HepG2 (cell line): ENCODE results near the gene STYXL2. TPM values are rescaled to one million over a fixed set of nuclear protein-coding genes. Genes with fewer than 3 reads are reported as not detected.

Experiments used
- ATAC-seq: fragments of 200-7000 bp; cut with Tn5 transposase; 3 replicates; pipeline ENCODE4 v1.9.1; 2020; ENCODE audit warnings: mild to moderate bottlenecking, moderate library complexity
- BruUV-seq: library from RNA; stranded (reverse); fragments of 400-500 nt; replicated peaks from 2 replicates; lab custom pipeline; 2021; lab: Mats Ljungman, UMichigan
- CTCF ChIA-PET: fragments of 300-600 bp; formaldehyde crosslinking; extraction: SDS; loops from one replicate; lab custom pipeline; 2021; ENCODE audit warnings: low total read pairs, inconsistent platforms, low intra/inter-chr PET ratio; lab: Yijun Ruan, JAX
- POLR2A ChIA-PET: fragments of 350-600 bp; sonication (Branson Sonifier 250); formaldehyde crosslinking; loops from one replicate; lab custom pipeline; 2020; ENCODE audit warnings: antibody characterized with exemption, inconsistent platforms; lab: Yijun Ruan, JAX
- DNase-seq: peaks from one replicate; pipeline ENCODE4 v3.0.0-alpha.2; 2015; ENCODE audit warnings: low spot score
- FAIRE-seq: peaks from 3 replicates; lab custom pipeline; 2011; peaks lifted over from hg19 to GRCh38; lab: Jason Lieb, UNC
- H2AFZ ChIP-seq: one replicate; pipeline ENCODE4 v1.6.1; 2011; ENCODE audit warnings: low read length, inconsistent platforms
- H3K27ac ChIP-seq: fragments of 300-600 bp; 3 replicates; pipeline ENCODE4 v1.8.0; 2011; ENCODE audit warnings: mixed run types, mild to moderate bottlenecking, mixed read lengths, low read length, inconsistent platforms; ENCODE audit not compliant: insufficient read depth; ENCODE audit errors: extremely low read length
- H3K27me3 ChIP-seq, 2 experiments: fragments of 200-600 bp in 1 of 2; 2 replicates in 1 of 2; 3 replicates in 1 of 2; pipeline versions ENCODE4 v1.6.0 to v1.8.0; 2011; ENCODE audit warnings: low read length in 2 of 2, mild to moderate bottlenecking in 2 of 2, moderate library complexity in 2 of 2, inconsistent platforms in 1 of 2; ENCODE audit not compliant: insufficient read depth in 2 of 2, control insufficient read depth in 1 of 2
- H3K36me3 ChIP-seq, 2 experiments: fragments of 200-600 bp in 1 of 2; replicated peaks in 1 of 2; 2 replicates in 1 of 2; 3 replicates in 1 of 2; pipeline versions ENCODE4 v1.5.1 to v1.8.0; 2011; ENCODE audit warnings: low read length in 2 of 2, inconsistent platforms in 1 of 2; ENCODE audit not compliant: insufficient read depth in 2 of 2, control insufficient read depth in 1 of 2
- H3K4me1 ChIP-seq: 2 replicates; pipeline ENCODE4 v1.5.1; 2012; ENCODE audit warnings: low read length, inconsistent platforms; ENCODE audit not compliant: insufficient read depth
- H3K4me2 ChIP-seq: 2 replicates; pipeline ENCODE4 v1.6.0; 2011; ENCODE audit warnings: low read depth, low read length, inconsistent platforms
- H3K4me3 ChIP-seq, 3 experiments: fragments of 200-600 bp in 1 of 3; sonication (generic), shearing (Covaris generic) in 1 of 3; replicated peaks in 1 of 3; 2 replicates each; pipeline ENCODE4 v1.5.1; 2011 to 2016; ENCODE audit warnings: low read length in 3 of 3, inconsistent platforms in 2 of 3, low read depth in 2 of 3, mild to moderate bottlenecking in 2 of 3, control low read depth in 1 of 3, mixed read lengths in 1 of 3; ENCODE audit not compliant: insufficient read depth in 1 of 3
- H3K79me2 ChIP-seq: one replicate; pipeline ENCODE4 v1.6.1; 2011; ENCODE audit warnings: low read length, inconsistent platforms; ENCODE audit not compliant: insufficient read depth
- H3K9ac ChIP-seq: 2 replicates; pipeline ENCODE4 v1.6.0; 2011; ENCODE audit warnings: mild to moderate bottlenecking, low read depth, low read length, inconsistent platforms; ENCODE audit not compliant: insufficient read depth
- H3K9me3 ChIP-seq: 2 replicates; pipeline ENCODE4 v1.5.1; 2012; ENCODE audit warnings: mild to moderate bottlenecking, low read length
- H4K20me1 ChIP-seq: 2 replicates; pipeline ENCODE4 v1.6.0; 2011; ENCODE audit warnings: inconsistent platforms, mild to moderate bottlenecking, low read length, moderate library complexity; ENCODE audit not compliant: insufficient read depth
- CHD4 ChIP-seq: fragments of 200-600 bp; sonication (generic); IDR thresholded peaks from 2 replicates; pipeline ENCODE4 v1.7.0; 2017; ENCODE audit warnings: mild to moderate bottlenecking, low read length, borderline replicate concordance
- NKX3-1 ChIP-seq: sonication (generic); formaldehyde crosslinking; IDR thresholded peaks from 2 replicates; pipeline ENCODE4 v1.5.0; 2020; ENCODE audit warnings: missing genetic modification reagents
- NR2F2 ChIP-seq: IDR thresholded peaks from 2 replicates; pipeline ENCODE4 v1.6.1; 2012; ENCODE audit warnings: low read depth, inconsistent platforms, borderline replicate concordance
- SSRP1 ChIP-seq: IDR thresholded peaks from 2 replicates; pipeline ENCODE4 v1.6.1; 2016; ENCODE audit warnings: control low read depth
- ZNF556 ChIP-seq: sonication (generic); formaldehyde crosslinking; IDR thresholded peaks from 2 replicates; pipeline ENCODE4 v1.4.0; 2020; ENCODE audit warnings: mild to moderate bottlenecking, missing genetic modification reagents, borderline replicate concordance
- ZNF557 ChIP-seq: sonication (generic); formaldehyde crosslinking; IDR thresholded peaks from 2 replicates; pipeline ENCODE4 v1.4.0; 2020; ENCODE audit warnings: missing genetic modification reagents
- ZNF607 ChIP-seq: sonication (generic); formaldehyde crosslinking; IDR thresholded peaks from 2 replicates; pipeline ENCODE4 v1.5.1; 2020; ENCODE audit warnings: missing genetic modification reagents, mild to moderate bottlenecking, borderline replicate concordance
- WGBS: methylation state at CpG from one replicate; pipeline ENCODE4 v1.1.6; 2017; ENCODE audit warnings: low lambda C conversion rate; 5-methylcytosine and 5-hydroxymethylcytosine counted together
- in situ Hi-C: cut with HindIII; loops from 2 replicates; pipeline ENCODE4 v1.10.0; 2017; ENCODE audit warnings: low pct_unique_long_range_greater_than_20kb; ENCODE audit not compliant: extremely low pct_ligation_motif_present
- intact Hi-C: fragments of 100-400 bp; cut with micrococcal nuclease; formaldehyde crosslinking; loops from one replicate; pipeline ENCODE4 v1.10.0; 2022; ENCODE audit not compliant: unreplicated experiment
- polyA plus RNA-seq, 8 experiments: library from polyadenylated mRNA; depleted of rRNA in 3 of 8; stranded (reverse) in 7 of 8; unstranded in 1 of 8; fragments of >200 nt; fragmentation: Illumina TruSeq in 4 of 8; extraction: Trizol in 4 of 8; gene quantifications; 2 replicates each; pipeline versions ENCODE4 v1.2.1 to v1.2.3, GENCODE V29; 2011 to 2016; ENCODE audit warnings: low read depth in 4 of 8, missing spikeins in 1 of 8, mixed read lengths in 1 of 8; ENCODE audit not compliant: insufficient read depth in 1 of 8
- total RNA-seq, 5 experiments: library from RNA; depleted of rRNA; stranded (reverse); fragments of >200 nt; fragmentation: Illumina TruSeq; extraction: Trizol; gene quantifications; 2 replicates each; pipeline ENCODE4 v1.2.3, GENCODE V29; 2016; ENCODE audit warnings: low read depth in 1 of 5
- TF ChIP-seq, protein P1 (sequence below): sonication (generic); formaldehyde crosslinking; IDR thresholded peaks from 2 replicates; pipeline ENCODE4 v1.5.1; 2020; ENCODE audit warnings: missing genetic modification reagents, mild to moderate bottlenecking, borderline replicate concordance
- TF ChIP-seq, protein P2 (sequence below), 2 experiments: fragments of 450-650 bp in 1 of 2; sonication (generic) in 1 of 2; formaldehyde crosslinking; IDR thresholded peaks; 2 replicates each; pipeline versions ENCODE4 v1.5.0 to v1.8.0; 2020 to 2022; ENCODE audit warnings: mild to moderate bottlenecking in 1 of 2, missing genetic modification reagents in 1 of 2
- TF ChIP-seq, protein P3 (sequence below): sonication (generic); formaldehyde crosslinking; IDR thresholded peaks from 2 replicates; pipeline ENCODE4 v1.4.0; 2020; ENCODE audit warnings: mild to moderate bottlenecking, missing genetic modification reagents, borderline replicate concordance
- TF ChIP-seq, protein P4 (sequence below): sonication (generic); formaldehyde crosslinking; IDR thresholded peaks from 2 replicates; pipeline ENCODE4 v1.8.0; 2022; ENCODE audit warnings: mild to moderate bottlenecking, missing genetic modification reagents, borderline replicate concordance
- TF ChIP-seq, protein P5 (sequence below): sonication (generic); formaldehyde crosslinking; IDR thresholded peaks from 2 replicates; pipeline ENCODE4 v1.8.0; 2022; ENCODE audit warnings: missing genetic modification reagents, low read depth, mild to moderate bottlenecking, borderline replicate concordance

STYXL2 gene
- total and polyA plus RNA-seq, 2 of the 13 experiments (the other 11 are each of a cell fraction or from before 2014, with no cell fraction given) = not detected

DNA sequence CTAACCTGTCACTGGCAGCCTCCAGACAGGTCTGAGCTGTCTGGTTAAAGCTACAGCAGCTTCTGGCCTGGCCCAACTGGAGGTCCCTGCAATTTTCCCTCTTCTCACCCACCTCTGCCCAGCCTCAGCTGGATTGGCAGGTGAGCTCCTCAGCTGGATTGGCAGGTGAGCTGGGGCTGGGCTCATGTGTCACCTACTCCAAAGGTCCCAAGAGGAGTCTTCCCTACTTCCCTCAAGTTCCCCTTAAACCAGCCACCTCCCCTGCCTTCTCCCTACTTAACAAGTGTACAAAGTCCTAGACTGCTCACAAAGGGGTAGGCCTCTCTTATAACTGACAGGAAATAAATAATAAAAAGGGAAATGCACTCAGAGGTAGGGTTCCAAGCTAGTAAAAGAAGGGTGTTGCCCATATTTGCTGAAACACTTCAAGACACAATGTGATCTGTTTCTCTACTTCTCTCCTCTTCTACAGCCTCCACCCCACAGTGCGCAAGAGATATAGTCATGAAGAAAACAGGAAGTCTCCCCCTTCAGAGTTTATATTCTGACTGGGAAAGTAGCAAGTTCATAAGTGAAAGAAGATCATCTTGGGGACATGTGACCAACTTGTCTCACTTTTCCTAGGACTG is 3.4 kb upstream of the STYXL2 start, which contains the start of gene GPA33 (continued):
- TF ChIP-seq ZNF607 (CRISPR knock-in tag) (no peak), ZNF556 (no peak)

DNA sequence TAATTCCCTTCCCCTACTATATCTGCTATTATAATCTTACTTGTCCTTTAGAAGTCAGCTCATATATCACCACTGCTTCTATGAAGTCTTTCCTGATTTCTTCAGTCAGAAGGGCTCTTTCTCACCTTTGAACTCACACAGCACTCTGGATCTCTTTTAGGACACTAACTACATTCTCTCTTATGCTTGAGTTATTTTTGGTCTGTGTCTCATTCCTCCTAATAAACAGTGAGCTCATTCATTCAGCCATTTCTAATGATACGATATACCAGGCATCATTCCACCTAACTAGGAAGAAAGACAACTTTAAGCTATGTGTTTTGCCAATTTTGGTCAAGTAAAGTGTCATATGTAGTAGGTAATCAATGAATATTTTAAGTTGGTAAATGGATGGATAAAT is 1.2 kb upstream of the STYXL2 start:
- no peaks in the 10 kb centered on the region for H3K79me2 ChIP-seq
- no peak overlapping the region for H3K27ac ChIP-seq
- no peaks in the 10 kb centered on the region for H3K36me3 ChIP-seq
- no peak overlapping the region for H3K9ac ChIP-seq
- ChIA-PET POLR2A (no interaction called here), CTCF (no interaction called here)
- H3K27me3 ChIP-seq = peaks cover 0 to 3% of the 10 kb centered on the region in 2 experiments; a peak in 1 of 5 replicates
- no peak overlapping the region for H3K4me2 ChIP-seq
- ATAC-seq (no peak), FAIRE-seq (no peak), DNase-seq (no peak)
- H3K9me3 ChIP-seq = no peaks in the 10 kb centered on the region
- H4K20me1 ChIP-seq = no peaks in the 10 kb centered on the region
- BruUV-seq = no TSS peak
- intact Hi-C loops (no loop called here), in situ Hi-C loops (no loop called here)
- WGBS = 0% methylated on average over 1 of the region's 1 CpG
- no peaks in the 10 kb centered on the region for H3K4me1 ChIP-seq
- H3K4me3 ChIP-seq = no peak overlapping the region
- TF ChIP-seq, protein P1, sequence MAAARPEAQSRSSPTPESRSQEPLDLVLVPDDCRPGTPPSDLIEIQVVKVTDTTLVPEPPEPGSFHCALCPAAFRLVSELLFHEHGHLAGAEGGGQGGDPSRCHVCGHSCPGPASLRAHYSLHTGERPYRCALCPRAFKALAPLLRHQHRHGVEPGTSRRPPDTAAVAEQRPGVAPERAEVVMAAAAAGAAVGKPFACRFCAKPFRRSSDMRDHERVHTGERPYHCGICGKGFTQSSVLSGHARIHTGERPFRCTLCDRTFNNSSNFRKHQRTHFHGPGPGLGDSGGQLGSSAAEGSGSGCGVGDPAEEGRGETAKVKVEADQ (CRISPR knock-in tag) = no peak
- TF ChIP-seq, protein P2, sequence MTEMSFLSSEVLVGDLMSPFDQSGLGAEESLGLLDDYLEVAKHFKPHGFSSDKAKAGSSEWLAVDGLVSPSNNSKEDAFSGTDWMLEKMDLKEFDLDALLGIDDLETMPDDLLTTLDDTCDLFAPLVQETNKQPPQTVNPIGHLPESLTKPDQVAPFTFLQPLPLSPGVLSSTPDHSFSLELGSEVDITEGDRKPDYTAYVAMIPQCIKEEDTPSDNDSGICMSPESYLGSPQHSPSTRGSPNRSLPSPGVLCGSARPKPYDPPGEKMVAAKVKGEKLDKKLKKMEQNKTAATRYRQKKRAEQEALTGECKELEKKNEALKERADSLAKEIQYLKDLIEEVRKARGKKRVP (CRISPR knock-in tag; IDR thresholded peaks at IDR 0.05) = no peak
- TF ChIP-seq, protein P3, sequence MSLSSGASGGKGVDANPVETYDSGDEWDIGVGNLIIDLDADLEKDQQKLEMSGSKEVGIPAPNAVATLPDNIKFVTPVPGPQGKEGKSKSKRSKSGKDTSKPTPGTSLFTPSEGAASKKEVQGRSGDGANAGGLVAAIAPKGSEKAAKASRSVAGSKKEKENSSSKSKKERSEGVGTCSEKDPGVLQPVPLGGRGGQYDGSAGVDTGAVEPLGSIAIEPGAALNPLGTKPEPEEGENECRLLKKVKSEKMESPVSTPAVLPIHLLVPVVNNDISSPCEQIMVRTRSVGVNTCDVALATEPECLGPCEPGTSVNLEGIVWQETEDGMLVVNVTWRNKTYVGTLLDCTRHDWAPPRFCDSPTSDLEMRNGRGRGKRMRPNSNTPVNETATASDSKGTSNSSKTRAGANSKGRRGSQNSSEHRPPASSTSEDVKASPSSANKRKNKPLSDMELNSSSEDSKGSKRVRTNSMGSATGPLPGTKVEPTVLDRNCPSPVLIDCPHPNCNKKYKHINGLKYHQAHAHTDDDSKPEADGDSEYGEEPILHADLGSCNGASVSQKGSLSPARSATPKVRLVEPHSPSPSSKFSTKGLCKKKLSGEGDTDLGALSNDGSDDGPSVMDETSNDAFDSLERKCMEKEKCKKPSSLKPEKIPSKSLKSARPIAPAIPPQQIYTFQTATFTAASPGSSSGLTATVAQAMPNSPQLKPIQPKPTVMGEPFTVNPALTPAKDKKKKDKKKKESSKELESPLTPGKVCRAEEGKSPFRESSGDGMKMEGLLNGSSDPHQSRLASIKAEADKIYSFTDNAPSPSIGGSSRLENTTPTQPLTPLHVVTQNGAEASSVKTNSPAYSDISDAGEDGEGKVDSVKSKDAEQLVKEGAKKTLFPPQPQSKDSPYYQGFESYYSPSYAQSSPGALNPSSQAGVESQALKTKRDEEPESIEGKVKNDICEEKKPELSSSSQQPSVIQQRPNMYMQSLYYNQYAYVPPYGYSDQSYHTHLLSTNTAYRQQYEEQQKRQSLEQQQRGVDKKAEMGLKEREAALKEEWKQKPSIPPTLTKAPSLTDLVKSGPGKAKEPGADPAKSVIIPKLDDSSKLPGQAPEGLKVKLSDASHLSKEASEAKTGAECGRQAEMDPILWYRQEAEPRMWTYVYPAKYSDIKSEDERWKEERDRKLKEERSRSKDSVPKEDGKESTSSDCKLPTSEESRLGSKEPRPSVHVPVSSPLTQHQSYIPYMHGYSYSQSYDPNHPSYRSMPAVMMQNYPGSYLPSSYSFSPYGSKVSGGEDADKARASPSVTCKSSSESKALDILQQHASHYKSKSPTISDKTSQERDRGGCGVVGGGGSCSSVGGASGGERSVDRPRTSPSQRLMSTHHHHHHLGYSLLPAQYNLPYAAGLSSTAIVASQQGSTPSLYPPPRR (CRISPR knock-in tag) = no peak
- no peak for TF ChIP-seq SSRP1
- TF ChIP-seq NR2F2 = no peak
- no peak for TF ChIP-seq NKX3-1 (CRISPR knock-in tag)
- no peak for TF ChIP-seq ZNF557 (CRISPR knock-in tag)
- TF ChIP-seq, protein P4, sequence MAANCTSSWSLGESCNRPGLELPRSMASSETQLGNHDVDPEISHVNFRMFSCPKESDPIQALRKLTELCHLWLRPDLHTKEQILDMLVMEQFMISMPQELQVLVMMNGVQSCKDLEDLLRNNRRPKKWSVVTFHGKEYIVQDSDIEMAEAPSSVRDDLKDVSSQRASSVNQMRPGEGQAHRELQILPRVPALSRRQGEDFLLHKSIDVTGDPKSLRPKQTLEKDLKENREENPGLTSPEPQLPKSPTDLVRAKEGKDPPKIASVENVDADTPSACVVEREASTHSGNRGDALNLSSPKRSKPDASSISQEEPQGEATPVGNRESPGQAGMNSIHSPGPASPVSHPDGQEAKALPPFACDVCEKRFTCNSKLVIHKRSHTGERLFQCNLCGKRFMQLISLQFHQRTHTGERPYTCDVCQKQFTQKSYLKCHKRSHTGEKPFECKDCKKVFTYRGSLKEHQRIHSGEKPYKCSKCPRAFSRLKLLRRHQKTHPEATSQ (CRISPR knock-in tag) = no peak
- no peak for TF ChIP-seq CHD4
- TF ChIP-seq, protein P5, sequence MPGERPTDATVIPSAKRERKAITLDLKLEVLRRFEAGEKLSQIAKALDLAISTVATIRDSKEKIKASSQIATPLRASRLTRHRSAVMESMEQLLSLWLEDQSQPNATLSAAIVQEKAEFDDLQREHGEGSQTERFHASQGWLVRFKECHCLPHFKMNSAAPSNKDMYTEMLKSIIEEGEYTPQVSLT = no peak
- no peak overlapping the region for H2AFZ ChIP-seq
